ENCODE measurements around the gene ARHGEF10L.

ARHGEF10L gene

GRCh38 chr1:17520041-17520440, 19.5 kb upstream of the ARHGEF10L start:
- TF ChIP-seq GATA3 (IDR thresholded peaks at IDR 0.05; ENCODE audit: low read depth, low read length) = no peak
- no peak for TF ChIP-seq GATA2 (IDR thresholded peaks at IDR 0.05; ENCODE audit: low read depth, low read length)

DNA sequence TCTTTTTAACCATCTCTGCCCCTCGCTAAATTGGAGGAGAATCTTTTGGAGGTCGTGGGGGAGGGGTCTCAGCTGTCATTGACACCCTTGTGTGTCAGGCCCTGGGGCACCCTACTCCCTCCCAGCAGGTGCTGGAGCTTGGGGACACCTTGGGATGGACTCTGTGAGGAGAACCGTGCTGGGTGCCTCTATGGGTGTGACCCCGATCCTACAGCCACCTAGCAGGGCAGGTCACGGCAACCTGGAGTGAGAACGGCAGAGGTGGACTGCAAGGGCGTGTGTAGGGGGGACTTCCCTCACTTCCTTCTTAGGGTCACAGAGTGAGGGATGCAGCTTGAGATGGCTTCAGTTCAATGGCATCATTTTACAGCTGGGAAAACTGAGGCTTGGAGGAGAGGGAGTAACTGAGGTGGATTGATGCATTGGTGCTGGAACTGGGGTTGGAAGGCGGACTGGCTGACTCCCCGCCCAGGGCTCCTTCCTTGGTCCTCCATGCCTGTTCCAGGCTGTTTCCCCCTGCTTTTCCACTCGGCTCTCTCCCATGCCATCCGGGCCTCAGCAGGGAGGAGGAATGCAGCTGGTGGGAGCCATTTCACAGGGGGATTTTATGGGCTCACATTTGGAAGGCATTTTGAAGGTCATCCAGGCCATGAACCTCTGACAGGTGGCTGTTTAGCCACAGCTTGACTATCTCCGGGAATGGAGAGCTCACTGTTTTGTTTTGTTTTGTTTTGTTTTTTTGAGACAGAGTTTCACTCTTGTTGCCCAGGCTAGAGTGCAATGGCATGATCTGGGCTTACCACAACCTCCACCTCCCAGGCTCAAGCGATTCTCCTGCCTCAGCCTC, 18.8 kb upstream of the ARHGEF10L start:
- TF ChIP-seq GATA2 (IDR thresholded peaks at IDR 0.05; ENCODE audit: low read depth, low read length) (no peak), GATA3 (IDR thresholded peaks at IDR 0.05; ENCODE audit: low read depth, low read length) (no peak)

DNA sequence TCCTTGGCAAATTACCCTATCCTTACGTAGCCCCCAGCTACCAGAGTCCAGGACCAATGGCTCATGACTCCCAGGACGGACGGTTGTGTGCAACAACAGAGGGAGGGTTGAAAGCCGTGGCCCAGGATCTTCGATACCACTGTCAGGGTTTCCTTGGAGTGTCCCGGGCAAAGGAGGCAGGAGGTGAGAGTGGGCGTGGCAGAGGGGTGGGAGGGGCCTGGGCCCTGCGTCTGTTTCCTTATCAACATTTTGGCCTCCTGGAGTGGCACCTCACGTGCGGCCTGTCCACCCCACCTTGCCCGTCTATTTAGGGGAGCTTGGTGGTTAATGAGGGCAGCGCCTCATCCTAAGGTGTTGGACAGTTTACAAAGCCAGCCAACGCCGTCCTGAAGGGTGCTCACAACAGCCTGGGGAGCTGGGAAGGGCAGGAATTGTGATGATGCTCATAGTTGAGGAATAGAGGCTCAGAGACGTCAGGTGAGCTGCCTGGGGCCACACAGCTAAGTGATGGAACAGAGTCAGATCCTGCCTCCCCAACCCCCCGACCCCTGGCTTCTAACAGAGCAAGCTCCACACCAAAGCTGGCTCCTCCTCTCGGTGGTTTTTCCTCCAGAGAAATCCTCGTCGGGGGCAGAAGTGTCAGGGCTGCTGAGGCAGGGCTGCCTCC, 17.4 kb upstream of the ARHGEF10L start:
- no peak for TF ChIP-seq GATA3 (IDR thresholded peaks at IDR 0.05; ENCODE audit: low read depth, low read length)

DNA sequence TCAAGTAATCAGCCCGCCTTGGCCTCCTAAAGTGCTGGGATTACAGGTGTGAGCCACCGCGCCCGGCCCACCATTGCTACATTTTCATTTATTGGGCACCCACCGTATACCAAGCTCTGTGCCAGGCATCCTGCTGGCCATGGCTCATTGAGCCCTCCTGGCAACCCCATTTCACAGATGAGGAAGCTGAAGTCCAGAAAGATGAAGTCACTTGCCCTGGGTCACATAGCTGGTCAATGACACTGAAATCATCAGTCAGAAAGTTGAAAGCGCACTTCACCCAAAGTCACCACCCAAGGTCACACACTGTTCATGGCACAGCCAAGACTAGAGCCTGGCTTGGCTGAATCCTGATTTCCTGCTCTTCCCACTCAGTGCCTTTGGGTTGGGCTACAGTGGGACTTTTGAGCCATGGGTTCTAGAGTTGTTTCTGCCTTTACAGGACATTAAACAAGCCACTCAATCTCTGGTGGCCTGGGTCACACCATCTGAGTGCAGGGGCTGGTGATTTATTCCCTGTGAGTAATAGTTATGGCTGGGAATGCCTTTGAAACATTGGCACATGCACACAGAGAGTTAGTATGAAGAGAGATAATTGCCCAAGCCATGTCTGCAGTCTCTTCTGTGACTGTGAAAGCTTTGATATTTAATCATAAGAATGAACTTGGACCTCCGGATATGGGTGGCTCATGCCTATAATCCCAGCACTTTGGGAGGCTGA, 16.0 kb upstream of the ARHGEF10L start:
- TF ChIP-seq GATA2 (IDR thresholded peaks at IDR 0.05; ENCODE audit: low read depth, low read length) (no peak), GATA3 (IDR thresholded peaks at IDR 0.05; ENCODE audit: low read depth, low read length) (no peak)

- TF ChIP-seq GATA2 (IDR thresholded peaks at IDR 0.05; ENCODE audit: low read depth, low read length) = no peak
These were observed 14.9 kb upstream of the ARHGEF10L start for GRCh38 chr1:17524645-17525044.

DNA sequence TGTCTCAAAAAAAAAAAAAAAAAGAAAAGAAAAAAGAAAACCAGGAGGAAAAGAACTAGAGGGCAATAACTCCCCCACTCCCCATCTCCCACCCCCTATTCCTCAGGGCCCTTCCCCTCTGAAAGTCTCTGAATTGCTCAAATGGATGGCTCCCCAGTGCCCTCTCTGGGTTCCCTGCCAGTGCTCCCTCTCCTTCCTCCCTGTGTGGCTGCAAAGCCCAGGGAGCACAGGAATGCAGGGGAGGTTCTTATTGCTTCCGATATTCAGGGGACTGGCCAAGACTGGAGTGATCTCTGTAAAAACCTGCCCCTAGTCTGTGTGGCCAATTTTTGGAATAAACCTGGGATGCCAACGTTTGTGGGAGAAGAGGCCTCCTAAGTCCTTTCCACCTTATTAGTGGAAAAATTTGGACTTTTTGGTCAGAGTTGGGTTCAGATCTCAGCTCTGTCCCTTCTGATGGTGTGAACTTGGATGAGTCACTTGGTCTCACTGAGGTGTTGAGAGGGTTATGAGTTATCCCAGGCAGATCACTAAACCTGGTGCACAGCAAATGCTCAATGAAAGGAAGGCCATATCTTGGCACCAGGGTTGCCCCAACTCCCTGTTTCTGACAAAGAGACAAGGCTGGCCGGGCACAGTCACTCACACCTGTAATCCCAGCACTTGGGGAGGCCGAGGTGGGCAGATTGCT, 13.4 kb upstream of the ARHGEF10L start:
- no peak for TF ChIP-seq GATA3 (IDR thresholded peaks at IDR 0.05; ENCODE audit: low read depth, low read length)

- TF ChIP-seq GATA3 (IDR thresholded peaks at IDR 0.05; ENCODE audit: low read depth, low read length) = no peak
These were observed 12.2 kb upstream of the ARHGEF10L start for GRCh38 chr1:17527036-17527914.

GRCh38 chr1:17529381-17529780, 10.1 kb upstream of the ARHGEF10L start:
- TF ChIP-seq GATA2 (IDR thresholded peaks at IDR 0.05; ENCODE audit: low read depth, low read length) (no peak), GATA3 (IDR thresholded peaks at IDR 0.05; ENCODE audit: low read depth, low read length) (no peak)

GRCh38 chr1:17531343-17531681, 8.2 kb upstream of the ARHGEF10L start:
- TF ChIP-seq GATA2 (IDR thresholded peaks at IDR 0.05; ENCODE audit: low read depth, low read length) = no peak
- no peak for TF ChIP-seq GATA3 (IDR thresholded peaks at IDR 0.05; ENCODE audit: low read depth, low read length)

DNA sequence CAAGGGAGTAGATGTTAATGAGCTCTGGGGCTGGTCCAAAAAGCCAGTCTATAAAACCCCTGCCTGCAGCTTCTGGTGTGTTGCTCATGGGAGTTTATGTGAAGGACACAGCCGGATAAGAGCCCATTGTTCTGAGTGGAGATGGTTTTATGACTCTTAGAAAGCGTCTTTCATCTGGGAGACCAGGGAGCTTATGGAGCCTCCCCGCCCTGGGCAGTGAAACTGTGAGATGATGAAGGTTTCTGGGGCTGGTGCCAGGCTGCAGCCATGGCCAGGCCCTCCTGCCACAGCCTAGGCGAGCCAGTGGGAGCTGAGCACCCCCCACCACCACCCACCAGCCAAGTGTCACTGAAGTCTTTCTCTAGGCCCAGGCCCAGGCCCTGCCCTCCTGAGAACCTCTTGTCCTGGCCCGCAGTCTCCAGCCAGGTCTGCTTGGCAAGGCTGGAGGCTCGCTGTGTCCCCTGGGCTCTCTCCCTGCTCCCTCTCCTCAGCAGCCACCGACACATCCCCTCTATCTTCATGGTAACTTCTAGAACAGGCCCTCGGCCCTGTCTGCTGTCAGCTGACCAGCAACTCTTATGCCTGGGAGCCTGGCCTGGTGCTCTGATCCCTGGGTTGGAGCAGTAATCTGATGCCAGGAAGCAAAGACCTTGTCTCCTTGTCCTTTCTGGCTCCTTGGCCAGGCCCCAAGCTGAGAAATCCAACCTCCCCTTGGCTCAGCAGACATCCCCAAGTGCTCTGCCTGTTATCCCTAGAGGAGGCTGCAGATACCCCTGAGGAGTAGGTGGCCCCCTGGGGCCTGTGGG, 7.6 kb upstream of the ARHGEF10L start:
- TF ChIP-seq GATA3 (IDR thresholded peaks at IDR 0.05; ENCODE audit: low read depth, low read length) (no peak), GATA2 (IDR thresholded peaks at IDR 0.05; ENCODE audit: low read depth, low read length) (no peak)

GRCh38 chr1:17533201-17533600, 6.3 kb upstream of the ARHGEF10L start:
- TF ChIP-seq GATA2 (IDR thresholded peaks at IDR 0.05; ENCODE audit: low read depth, low read length) = no peak
- TF ChIP-seq GATA3 (IDR thresholded peaks at IDR 0.05; ENCODE audit: low read depth, low read length) = no peak

DNA sequence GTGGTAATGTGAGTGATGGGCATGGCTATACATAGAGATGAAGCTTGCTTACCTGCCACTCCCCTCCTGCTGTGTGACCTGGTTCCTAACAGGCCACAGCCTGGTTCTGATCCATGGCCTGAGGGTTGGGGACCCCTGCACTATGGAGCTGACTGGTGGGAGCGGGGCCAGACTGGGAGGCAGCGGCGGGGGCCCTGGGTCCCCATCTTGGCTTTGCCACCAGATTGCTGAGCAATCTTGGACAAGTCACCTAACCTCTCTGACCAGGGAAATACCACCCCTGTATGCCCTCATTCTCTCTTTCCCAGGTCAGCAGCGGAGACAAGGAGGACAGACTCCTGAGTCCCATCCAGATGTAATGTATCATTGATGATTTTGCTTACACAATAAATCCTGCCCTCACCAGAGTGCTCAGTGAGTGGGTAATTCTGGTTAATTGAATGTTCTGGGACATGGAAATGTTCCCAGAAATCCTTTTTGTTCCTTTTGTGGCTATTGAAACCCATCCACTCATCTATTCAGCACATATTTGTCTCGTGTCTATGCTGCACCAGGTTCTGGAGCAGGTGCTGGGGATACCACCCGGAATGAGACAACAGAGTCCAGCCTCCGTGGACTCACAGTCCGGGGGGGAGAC, 4.1 kb upstream of the ARHGEF10L start:
- TF ChIP-seq GATA2 (IDR thresholded peaks at IDR 0.05; ENCODE audit: low read depth, low read length) = no peak

Measured in SH-SY5Y (cell line).